ENCODE data around the gene CLN3. TPM values are rescaled to one million over a fixed set of nuclear protein-coding genes. Genes with fewer than 3 reads are reported as not detected.

The CLN3 gene
- total and polyA plus RNA-seq, 2 of the 13 experiments (the other 11 are each of a cell fraction or from before 2014, with no cell fraction given): 23.4 to 46.8 TPM

GRCh38 chr16:28520672-28521071 lies 28.8 kb upstream of the CLN3 start (continued):
- TF ChIP-seq ZNF770 (CRISPR knock-in tag; IDR thresholded peaks at IDR 0.05) (no peak), SAFB2 (CRISPR knock-in tag; IDR thresholded peaks at IDR 0.05; ENCODE audit: borderline replicate concordance, low read depth) (no peak), TRAFD1 (CRISPR knock-in tag; IDR thresholded peaks at IDR 0.05; ENCODE audit: borderline replicate concordance) (no peak), CREM (IDR thresholded peaks at IDR 0.05) (no peak), CREM (CRISPR knock-in tag; IDR thresholded peaks at IDR 0.05) (no peak), MTA3 (CRISPR knock-in tag; IDR thresholded peaks at IDR 0.05) (no peak), KDM2A (CRISPR knock-in tag; IDR thresholded peaks at IDR 0.05; ENCODE audit: borderline replicate concordance, low read depth) (no peak), SP1 (IDR thresholded peaks at IDR 0.05) (no peak), SP1 (CRISPR knock-in tag; IDR thresholded peaks at IDR 0.05) (no peak), ZNF276 (CRISPR knock-in tag; IDR thresholded peaks at IDR 0.05; ENCODE audit: low read depth) (no peak), ZNF670 (CRISPR knock-in tag; IDR thresholded peaks at IDR 0.05; ENCODE audit: borderline replicate concordance) (no peak), ZNF17 (CRISPR knock-in tag; IDR thresholded peaks at IDR 0.05) (no peak), SIX1 (CRISPR knock-in tag; IDR thresholded peaks at IDR 0.05; ENCODE audit: borderline replicate concordance) (no peak), ZNF788 (CRISPR knock-in tag; IDR thresholded peaks at IDR 0.05; ENCODE audit: borderline replicate concordance) (peak; percentile 25; the same call in 1 of the 2 replicates), IRX3 (CRISPR knock-in tag; IDR thresholded peaks at IDR 0.05; ENCODE audit: borderline replicate concordance, low read depth) (no peak), ZNF430 (CRISPR knock-in tag; IDR thresholded peaks at IDR 0.05) (0 out of 2 replicates have a peak, but pooled peaks have one; percentile 45), HIVEP1 (CRISPR knock-in tag; IDR thresholded peaks at IDR 0.05) (no peak), ZSCAN25 (CRISPR knock-in tag; IDR thresholded peaks at IDR 0.05) (peak; percentile 69; the same call in 1 of the 2 replicates), AGO2 (optimal IDR thresholded peaks at IDR 0.05; ENCODE audit: low read depth, low read length) (no peak), GABPB1 (CRISPR knock-in tag; IDR thresholded peaks at IDR 0.05) (no peak), CC2D1A (CRISPR knock-in tag; IDR thresholded peaks at IDR 0.05) (no peak), ZNF224 (CRISPR knock-in tag; IDR thresholded peaks at IDR 0.05) (no peak), KDM5A (IDR thresholded peaks at IDR 0.05; ENCODE audit: borderline replicate concordance, low read length) (no peak), GMEB2 (CRISPR knock-in tag; IDR thresholded peaks at IDR 0.05; ENCODE audit: low read depth) (no peak), NR2F6 (IDR thresholded peaks at IDR 0.05) (peak; percentile 69), NR2F6 (CRISPR knock-in tag; IDR thresholded peaks at IDR 0.05) (peak; percentile 47), PTBP1 (IDR thresholded peaks at IDR 0.05; ENCODE audit: low read depth, low read length, poor library complexity, severe bottlenecking) (no peak)

Data from HepG2 (cell line).